Panc1 (cell line): ENCODE data around the gene AGAP2. TPM values are rescaled to one million over a fixed set of nuclear protein-coding genes. Genes with fewer than 3 reads are reported as not detected.

Experiments
- ATAC-seq: fragments of 200-7000 bp; cut with Tn5 transposase; 2 replicates; pipeline ENCODE4 v1.9.1; 2020; ENCODE audit warnings: mild to moderate bottlenecking, moderate library complexity
- BruUV-seq: library from RNA; stranded (reverse); fragments of 400-500 nt; replicated peaks from 2 replicates; lab custom pipeline; 2021; lab: Mats Ljungman, UMichigan
- CTCF ChIA-PET: fragments of 300-600 bp; sonication (Branson Sonifier 250); formaldehyde crosslinking; loops from one replicate; lab custom pipeline; 2022; ENCODE audit warnings: antibody characterized with exemption; lab: Charles Lee
- POLR2A ChIA-PET: fragments of 300-600 bp; sonication (Branson Sonifier 250); formaldehyde crosslinking; loops from one replicate; lab custom pipeline; 2022; ENCODE audit warnings: antibody characterized with exemption; lab: Charles Lee
- DNase-seq: peaks from one replicate; pipeline ENCODE4 v3.0.0-alpha.2; 2010; ENCODE audit warnings: low read depth, low spot score
- H3K27ac ChIP-seq: 2 replicates; pipeline ENCODE4 v1.5.1; 2011; ENCODE audit warnings: mild to moderate bottlenecking, low read length, inconsistent platforms
- H3K27me3 ChIP-seq: fragments of 200-500 bp; sonication (Bioruptor generic); 2 replicates; pipeline ENCODE4 v1.6.0; 2014; ENCODE audit warnings: low read length, inconsistent platforms; ENCODE audit not compliant: control insufficient read depth, insufficient read depth
- H3K36me3 ChIP-seq: fragments of 200-500 bp; sonication (Bioruptor generic); 2 replicates; pipeline ENCODE4 v1.5.1; 2014; ENCODE audit warnings: inconsistent platforms, mild to moderate bottlenecking, low read length, moderate library complexity; ENCODE audit not compliant: control insufficient read depth, insufficient read depth
- H3K4me1 ChIP-seq: 2 replicates; pipeline ENCODE4 v1.5.1; 2011; ENCODE audit warnings: inconsistent platforms, mild to moderate bottlenecking, low read length, moderate library complexity; ENCODE audit not compliant: control insufficient read depth, insufficient read depth
- H3K4me3 ChIP-seq, 2 experiments: 2 replicates each; pipeline ENCODE4 v1.5.1; 2011 to 2012; ENCODE audit warnings: low read depth in 2 of 2, low read length in 2 of 2, mild to moderate bottlenecking in 2 of 2, inconsistent platforms in 1 of 2, moderate library complexity in 1 of 2
- H3K9me3 ChIP-seq: fragments of 200-500 bp; sonication (Bioruptor generic); 2 replicates; pipeline ENCODE4 v1.5.1; 2014; ENCODE audit warnings: low read depth, mild to moderate bottlenecking, inconsistent platforms, low read length, moderate library complexity; ENCODE audit not compliant: control insufficient read depth, insufficient read depth
- CTCF ChIP-seq: fragments of 450-650 bp; IDR thresholded peaks from 2 replicates; pipeline ENCODE4 v1.5.1; 2017; ENCODE audit warnings: mild to moderate bottlenecking
- POLR2AphosphoS5 ChIP-seq: IDR thresholded peaks from 2 replicates; pipeline ENCODE4 v1.6.1; 2012; ENCODE audit warnings: mild to moderate bottlenecking, low read depth, low read length, moderate library complexity
- REST ChIP-seq, 2 experiments: IDR thresholded peaks; 2 replicates each; pipeline ENCODE4 v1.6.1; 2011 to 2012; ENCODE audit warnings: low read depth in 2 of 2, control low read depth in 1 of 2, low read length in 1 of 2, mild to moderate bottlenecking in 1 of 2, moderate library complexity in 1 of 2; ENCODE audit not compliant: insufficient read depth in 1 of 2
- SIN3A ChIP-seq: IDR thresholded peaks from 2 replicates; pipeline ENCODE4 v1.6.1; 2012; ENCODE audit warnings: low read depth, mild to moderate bottlenecking, low read length, moderate library complexity, borderline replicate concordance; ENCODE audit not compliant: insufficient read depth
- TCF7L2 ChIP-seq: IDR thresholded peaks from 2 replicates; pipeline ENCODE4 v1.6.1; 2011; ENCODE audit warnings: mild to moderate bottlenecking, low read depth, low read length, inconsistent platforms
- in situ Hi-C: cut with HindIII; loops from 2 replicates; pipeline ENCODE4 v1.10.0; 2016; ENCODE audit warnings: low sequenced_read_pairs, low pct_unique_long_range_greater_than_20kb
- intact Hi-C: fragments of 100-400 bp; cut with micrococcal nuclease; formaldehyde crosslinking; loops from one replicate; pipeline ENCODE4 v1.10.0; 2022; ENCODE audit not compliant: unreplicated experiment
- total RNA-seq: library from RNA; stranded (reverse); gene quantifications from one replicate; pipeline ENCODE4 v1.2.1, GENCODE V29; 2021; ENCODE audit not compliant: unreplicated experiment

The AGAP2 gene
- total RNA-seq, 1 experiment from 2014 or later = 0.49 TPM

GRCh38 chr12:57697076-57697475 is 41.5 kb downstream of the AGAP2 start:
- no peak overlapping the region for H3K27ac ChIP-seq
- no peak for TF ChIP-seq TCF7L2
- TF ChIP-seq SIN3A = no peak
- no peak for TF ChIP-seq POLR2AphosphoS5
- TF ChIP-seq CTCF = no peak
- no peak for TF ChIP-seq REST (IDR thresholded peaks at IDR 0.05; ENCODE audit: insufficient read depth in 1 of 2, low read depth in 2 of 2, low read length in 1 of 2)
- ChIA-PET CTCF (no interaction called here), POLR2A (no interaction called here)
- intact Hi-C loops (no loop called here), in situ Hi-C loops (no loop called here)
- H3K4me1 ChIP-seq = peaks cover 5% of the 10 kb centered on the region; the same call in 1 of the 2 replicates
- ATAC-seq (no peak), DNase-seq (no peak)
- no peaks in the 10 kb centered on the region for H3K27me3 ChIP-seq
- no TSS peak for BruUV-seq
- no peak overlapping the region for H3K4me3 ChIP-seq
- H3K36me3 ChIP-seq = no peaks in the 10 kb centered on the region
- no peaks in the 10 kb centered on the region for H3K9me3 ChIP-seq

- Histone ChIP-seq H3K4me1 (peaks cover 5% of the 10 kb centered on the region; the same call in 1 of the 2 replicates), H3K27me3 (no peaks in the 10 kb centered on the region), H3K4me3 (no peak overlapping the region), H3K36me3 (no peaks in the 10 kb centered on the region), H3K9me3 (no peaks in the 10 kb centered on the region), H3K27ac (no peak overlapping the region)
- ChIA-PET CTCF (interaction anchor here (0.7 kb wide), 1 partner anchor 41 kb away, joined by 5 read pairs; no protein-coding TSS in a partner anchor), POLR2A (no interaction called here)
- no peak for DNase-seq
- no TSS peak for BruUV-seq
- ATAC-seq = no peak
- TF ChIP-seq TCF7L2 = no peak
- no peak for TF ChIP-seq SIN3A
- no peak for TF ChIP-seq POLR2AphosphoS5
- no peak for TF ChIP-seq CTCF
- no peak for TF ChIP-seq REST (IDR thresholded peaks at IDR 0.05; ENCODE audit: insufficient read depth in 1 of 2, low read depth in 2 of 2, low read length in 1 of 2)
- intact Hi-C loops (no loop called here), in situ Hi-C loops (no loop called here)
Measured at GRCh38 chr12:57695770-57696432, 42.6 kb downstream of the AGAP2 start.
